Stimulated activated CD4-positive, alpha-beta T cell treated with anti-CD3 and anti-CD28 coated beads, TNF-alpha, amount 100 ng/mL, for 48 hours (primary cell): ENCODE measurements around the gene DAAM2.

Experiments used
- DNase-seq, 3 donors: peaks; one replicate each; pipeline ENCODE4 v3.0.0-alpha.2; 2020; ENCODE audit warnings: low read depth in 3 of 3

The DAAM2 gene

DNA sequence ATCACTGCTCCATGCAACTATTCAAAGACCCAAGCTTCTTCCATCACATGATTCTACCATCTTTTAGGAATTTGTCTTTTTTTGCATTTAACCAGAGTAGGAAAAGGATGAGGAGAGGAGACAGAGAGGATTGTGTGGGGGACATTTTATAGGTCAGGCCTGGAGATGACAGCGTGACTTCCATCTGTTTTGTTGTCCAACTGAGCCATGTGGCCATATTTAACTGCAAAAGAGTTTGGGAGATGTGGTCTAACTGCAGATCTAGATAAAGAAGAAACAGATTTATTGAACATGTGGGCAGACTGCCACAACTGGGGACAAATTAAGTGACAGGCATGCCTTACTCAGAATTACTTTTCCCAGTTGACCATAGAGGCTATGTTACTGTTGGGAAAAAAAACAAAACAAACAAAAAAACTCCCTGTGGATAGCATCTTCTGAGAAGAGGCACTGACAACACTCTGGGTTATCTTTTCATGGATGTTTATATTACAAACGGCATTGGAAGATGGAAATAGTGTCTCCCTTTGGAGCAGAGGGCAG lies 161.0 kb downstream of the DAAM2 start:
- no peak for DNase-seq
